NCI-H128 (cell line): Measurements from ENCODE around the gene CTBP2.

Experiments
- DNase-seq: peaks from one replicate; lab custom pipeline; 2025; ENCODE audit not compliant: unreplicated experiment; lab: John Stamatoyannopoulos, UW

Gene CTBP2

DNA sequence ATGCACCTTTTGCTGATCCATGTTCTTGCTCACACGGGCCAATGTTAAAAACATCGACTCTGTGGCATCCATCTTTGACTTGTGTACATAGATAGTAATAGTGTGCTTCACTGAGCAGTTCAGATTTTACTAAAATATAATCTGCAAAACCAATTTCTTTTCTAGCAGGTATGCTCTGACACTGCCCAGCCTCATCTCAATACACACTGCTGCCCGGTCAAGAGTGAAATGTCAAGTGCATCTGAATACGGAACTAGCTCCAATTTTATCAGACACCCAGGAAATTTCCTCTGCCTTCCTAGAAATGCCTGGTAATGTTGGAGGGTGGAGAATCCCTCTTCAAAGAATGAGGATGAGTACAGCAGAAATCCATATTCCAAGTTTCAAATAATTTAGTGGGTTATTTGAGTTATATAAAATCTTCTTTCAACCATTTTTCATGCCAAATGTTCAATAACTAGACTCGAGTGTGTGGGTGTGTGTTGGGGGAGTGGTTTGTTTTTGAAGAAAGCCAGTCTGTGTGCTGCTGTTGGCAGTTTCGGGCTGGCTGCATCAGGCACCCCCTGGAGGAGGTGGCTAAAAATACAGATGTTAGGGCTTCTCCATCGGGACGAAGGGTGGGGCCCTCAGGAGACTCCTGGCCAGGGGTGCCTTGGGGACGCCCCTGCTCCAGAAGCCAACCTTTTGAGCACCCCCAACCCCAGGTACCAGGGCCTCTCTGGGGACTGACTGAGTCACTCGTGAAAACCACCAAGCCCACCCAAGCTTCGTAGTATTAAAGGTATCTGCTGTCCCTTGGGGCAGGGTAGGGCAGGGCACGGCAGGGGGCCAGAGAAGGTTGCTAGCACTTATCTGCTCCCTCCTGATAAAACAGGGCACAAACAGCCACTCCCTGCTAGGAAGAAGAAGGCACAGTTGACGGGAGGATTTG, 15.4 kb downstream of the CTBP2 start:
- no peak for DNase-seq

GRCh38 chr10:125144206-125144605, 16.2 kb downstream of the CTBP2 start:
- no peak for DNase-seq

DNA sequence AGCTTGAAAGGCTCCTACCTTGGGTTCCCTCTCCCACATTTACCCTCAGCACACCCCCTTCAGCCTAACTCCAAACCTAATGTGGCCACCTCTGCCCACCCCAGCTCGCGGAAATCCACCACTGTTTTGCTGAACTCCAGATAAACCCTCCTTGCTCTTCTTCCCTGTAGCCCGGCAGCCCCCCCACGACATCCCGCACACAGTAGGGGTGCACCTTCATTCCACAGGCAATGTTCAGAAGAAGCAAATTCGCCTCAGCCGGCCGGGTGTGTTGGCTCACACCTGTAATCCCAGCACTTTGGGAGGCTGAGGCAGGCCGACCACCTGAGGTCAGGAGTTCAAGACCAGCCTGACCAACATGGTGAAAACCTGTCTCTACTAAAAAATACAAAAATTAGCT, 17.4 kb downstream of the CTBP2 start:
- DNase-seq, result no peak

DNA sequence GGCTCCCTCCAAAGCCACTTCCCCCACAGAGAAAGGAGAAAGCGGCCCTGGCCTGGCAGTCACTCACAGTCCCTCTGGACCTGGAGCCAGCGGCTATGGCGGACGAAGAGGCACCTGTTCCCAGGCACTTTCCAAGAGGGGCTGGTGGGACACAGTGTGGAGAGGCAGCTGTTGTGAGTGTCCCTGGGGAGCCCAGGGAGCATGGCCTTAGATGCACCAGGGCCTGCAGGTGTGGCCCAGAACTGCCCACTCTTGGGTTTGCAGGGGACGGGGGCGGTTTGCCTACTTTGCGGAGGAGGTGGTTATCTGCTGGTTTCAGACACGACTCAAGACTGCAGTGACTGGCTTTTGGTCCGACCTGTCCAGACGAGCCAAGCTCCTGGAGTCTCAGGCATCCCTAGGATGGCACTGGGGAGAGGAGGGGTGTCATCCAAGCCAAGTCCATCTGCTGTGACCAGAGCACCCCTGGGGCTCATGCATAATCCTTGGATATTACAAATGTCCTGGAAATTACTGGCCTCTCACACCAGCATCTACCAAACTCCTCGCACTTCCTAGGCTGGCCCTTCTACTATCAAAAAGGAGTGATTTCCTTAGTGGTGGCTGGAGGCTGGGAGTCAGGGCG, 18.4 kb downstream of the CTBP2 start:
- DNase-seq, result no peak

DNA sequence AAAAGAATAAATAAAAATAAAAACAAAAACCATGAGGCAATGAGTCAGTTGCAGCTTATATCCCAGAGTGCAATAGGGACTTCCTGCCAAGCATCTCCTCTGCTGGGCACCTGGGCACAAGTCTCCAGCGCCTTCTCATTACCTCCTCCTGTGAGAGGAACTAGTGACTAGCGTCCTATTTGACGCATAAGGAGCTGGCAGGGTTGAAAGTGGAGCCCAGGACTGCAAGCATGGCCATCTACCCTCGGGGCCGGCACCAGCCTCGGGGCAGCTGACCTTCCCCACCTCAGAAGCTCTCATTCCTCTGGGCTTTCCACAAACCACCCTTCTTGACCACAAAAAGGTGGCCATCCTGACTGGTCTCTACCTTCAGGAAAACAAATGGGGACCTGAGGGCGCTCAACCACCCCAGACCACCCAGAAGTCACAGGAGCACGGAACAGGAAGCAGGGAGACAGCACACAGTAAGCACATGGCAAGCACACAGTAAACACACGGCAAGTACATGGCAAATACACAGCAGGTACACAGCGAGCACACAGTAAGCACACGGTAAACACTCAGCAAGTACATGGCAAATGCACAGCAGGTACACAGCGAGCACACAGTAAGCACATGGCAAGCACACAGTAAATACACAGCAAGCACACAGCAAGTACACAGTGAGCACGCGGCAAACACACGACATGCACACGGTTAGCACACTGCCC, 19.1 kb downstream of the CTBP2 start:
- no peak for DNase-seq

DNA sequence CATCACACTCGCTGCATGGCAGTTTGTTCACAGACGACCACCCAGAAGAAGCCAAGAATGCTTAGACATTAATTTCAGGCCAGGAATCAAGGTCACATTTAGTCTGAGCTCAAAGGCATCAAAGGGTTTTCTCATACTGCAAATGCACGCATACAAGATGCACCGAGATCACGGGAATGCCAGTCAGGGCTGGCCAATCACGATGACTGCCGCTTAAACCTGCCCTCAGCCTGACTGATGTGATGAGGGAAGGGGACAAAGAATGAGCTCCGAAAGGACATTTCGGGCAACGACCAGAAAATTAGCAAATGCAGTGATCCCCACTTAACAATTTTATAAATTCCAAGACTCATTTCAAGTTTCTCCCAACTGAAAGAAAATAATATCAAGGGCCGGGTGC, 20.2 kb downstream of the CTBP2 start:
- no peak for DNase-seq

GRCh38 chr10:125137601-125138438, 22.5 kb downstream of the CTBP2 start:
- peak; percentile 35 for DNase-seq

- DNase-seq, result no peak
These were observed 24.3 kb downstream of the CTBP2 start for GRCh38 chr10:125136087-125136486.

- DNase-seq, result no peak
These were observed 24.7 kb downstream of the CTBP2 start for GRCh38 chr10:125135771-125136035.

- no peak for DNase-seq
These were observed 25.2 kb downstream of the CTBP2 start for GRCh38 chr10:125134916-125135770.

DNA sequence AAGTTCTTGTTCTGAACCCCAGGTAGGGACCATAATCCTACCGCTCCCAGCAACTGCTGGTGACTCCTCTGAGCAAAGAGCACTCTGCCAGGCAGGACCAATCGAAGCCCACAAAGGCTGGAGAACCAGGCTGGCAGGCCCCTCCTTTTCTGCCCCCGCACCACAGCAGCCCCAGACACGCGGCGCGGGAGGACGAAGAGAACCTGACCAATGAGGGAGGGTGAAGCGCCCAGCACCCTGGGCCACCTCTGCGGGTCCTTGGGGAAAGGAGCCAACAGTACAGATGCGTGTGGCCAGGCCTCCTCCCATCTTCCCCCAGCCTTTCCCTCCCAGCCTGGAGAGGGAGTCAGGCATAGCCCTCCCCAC, 25.9 kb downstream of the CTBP2 start:
- no peak for DNase-seq

DNA sequence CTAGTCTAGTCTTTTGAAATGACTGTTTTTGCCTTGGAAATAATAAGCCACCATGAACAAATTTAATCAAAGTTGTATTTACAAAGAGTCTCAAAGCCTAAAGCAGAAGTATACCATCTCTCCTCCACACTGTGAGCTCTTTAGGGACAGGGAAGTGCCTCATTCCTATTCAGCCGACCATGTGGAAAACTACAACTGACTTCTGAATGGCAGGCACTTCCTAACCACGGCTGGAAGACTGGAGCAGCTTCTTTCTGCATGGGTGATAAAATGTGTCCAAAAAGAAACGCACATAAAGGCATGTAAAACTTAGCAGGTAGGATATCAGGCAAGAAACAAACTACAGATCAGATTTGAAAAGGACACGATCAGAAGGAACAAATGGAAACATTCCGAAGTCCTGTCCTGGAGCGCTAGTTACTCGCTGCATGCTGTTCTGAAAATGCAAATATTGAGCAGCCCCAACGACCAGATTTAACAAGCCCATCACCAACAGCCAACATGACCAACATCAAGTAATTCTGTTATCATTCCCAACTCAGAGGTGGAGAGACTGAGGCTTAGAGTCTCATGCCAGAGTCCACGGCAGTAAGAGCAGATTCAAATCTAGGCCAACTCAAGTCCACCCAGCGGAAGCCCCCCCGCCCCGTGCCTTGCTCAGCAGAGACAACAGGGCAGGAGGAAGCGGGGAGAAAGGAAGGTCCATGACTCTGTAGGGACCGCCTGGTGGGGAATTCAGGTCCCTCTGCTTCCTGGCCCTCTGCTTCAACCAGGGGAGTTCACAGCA, 26.5 kb downstream of the CTBP2 start:
- no peak for DNase-seq

DNA sequence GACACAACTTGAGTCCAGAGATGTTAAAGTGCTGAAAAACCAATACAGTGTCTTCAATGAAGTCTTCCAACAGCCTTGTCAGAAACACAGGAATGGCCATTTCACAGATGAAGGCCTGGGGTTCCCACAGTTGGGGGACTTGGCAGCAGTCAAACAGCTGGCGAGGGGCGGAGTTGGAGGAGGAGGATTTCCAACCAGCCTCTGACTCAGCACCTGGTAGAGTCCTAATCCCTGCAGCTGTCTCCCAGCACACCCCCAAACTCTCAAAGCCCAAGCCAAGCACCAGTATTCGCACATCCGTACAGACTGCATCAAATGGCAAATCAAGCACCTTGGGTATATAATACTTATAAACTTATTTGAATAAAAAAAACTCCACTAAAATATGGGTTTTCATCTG, 28.0 kb downstream of the CTBP2 start:
- no peak for DNase-seq

DNA sequence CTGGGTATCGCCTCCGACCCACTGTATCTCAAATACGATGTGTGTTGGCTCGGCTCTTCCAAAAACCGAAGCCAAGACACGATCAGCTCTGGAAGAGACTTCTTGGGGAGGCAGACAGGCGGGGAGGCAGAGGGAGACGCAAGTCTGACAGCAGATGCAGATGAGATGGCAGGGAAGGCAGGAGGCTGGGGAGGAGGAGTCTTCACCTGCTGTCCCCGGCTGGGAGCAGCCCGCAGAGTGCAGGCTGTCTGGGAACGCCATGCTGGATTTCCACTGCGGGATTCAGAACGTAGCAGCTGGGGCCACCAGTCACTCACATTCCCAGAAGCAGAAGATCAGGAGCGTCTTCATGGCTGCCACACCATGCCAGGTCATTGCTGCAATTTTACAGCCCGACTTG, 29.4 kb downstream of the CTBP2 start:
- no peak for DNase-seq

DNA sequence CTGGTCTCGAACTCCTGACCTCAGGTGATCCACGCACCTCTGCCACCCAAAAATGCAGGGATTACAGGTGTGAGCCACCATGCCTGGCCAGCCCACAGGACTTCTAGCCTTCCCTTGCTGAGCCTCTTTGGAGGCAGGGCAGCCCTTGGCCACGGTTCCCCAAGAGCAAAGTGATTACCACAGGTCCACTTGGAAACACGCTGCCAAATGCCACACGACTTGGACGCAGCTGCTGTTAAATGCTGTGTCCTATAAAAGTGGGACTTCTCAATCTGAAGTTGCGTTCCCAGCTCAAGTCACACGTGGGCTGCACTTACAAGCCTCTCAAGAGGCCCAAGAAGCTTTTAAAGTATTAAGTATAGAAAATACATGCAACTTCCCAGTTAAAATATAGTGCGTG, 30.1 kb downstream of the CTBP2 start:
- DNase-seq, result no peak

DNA sequence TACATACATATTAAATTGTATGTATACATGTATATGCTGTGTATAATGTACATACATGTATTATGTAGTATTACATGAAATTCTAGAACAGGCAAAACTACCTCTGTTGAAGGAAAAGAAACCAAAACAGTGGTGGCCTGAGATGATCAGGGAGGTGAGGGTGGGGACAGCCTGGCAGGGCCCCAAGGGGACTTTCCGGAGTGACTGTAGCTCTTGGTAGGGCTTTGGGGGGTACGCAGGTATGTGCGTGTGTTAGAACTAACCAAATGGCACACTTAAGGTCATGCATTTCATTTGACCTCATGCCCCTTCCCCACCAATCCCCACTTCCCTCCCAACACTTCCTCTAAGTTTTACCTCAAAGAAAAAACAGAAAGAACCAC, 31.3 kb downstream of the CTBP2 start:
- no peak for DNase-seq

GRCh38 chr10:125128397-125129075, 31.8 kb downstream of the CTBP2 start:
- no peak for DNase-seq

DNA sequence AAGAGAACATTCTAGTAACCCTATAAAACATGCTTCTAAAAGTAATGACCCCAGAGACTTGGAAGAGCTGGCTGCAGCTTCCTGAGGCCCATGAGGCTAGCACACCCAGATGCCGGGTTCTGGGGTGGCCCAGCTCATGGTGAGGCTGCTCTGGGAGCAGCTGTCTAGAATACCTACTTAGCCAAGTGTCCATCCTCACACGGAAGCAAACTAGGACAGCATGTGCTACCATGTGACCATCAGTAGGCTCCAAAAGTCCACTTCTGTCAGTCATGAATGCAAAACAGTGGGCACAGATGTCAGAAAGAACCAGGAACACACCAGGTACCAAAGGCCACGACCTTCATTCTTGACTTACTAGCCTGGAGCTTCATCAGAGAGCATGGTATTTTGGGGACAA, 32.4 kb downstream of the CTBP2 start:
- no peak for DNase-seq

DNA sequence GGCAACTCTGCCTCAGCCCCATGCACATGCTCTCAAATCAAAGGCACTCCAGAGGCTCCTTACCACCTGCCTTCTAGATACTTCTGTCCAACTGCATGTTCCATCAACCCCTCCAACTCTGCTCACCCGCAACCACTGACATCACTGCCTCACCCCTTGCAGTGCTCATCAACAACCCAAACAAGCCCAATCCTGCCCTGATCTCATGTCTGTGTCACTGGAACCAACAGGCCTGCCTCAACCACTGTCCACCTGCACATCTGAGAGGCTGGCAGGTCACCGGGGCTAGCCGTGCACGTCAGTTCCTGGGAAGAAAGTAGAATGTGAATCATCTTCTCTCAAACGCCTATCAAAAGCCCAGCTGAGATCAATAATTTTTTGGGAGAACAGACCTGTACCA, 33.3 kb downstream of the CTBP2 start:
- no peak for DNase-seq
